Activated naive CD8-positive, alpha-beta T cell treated with anti-CD3 and anti-CD28 coated beads for 36 hours (primary cell): ENCODE results near the gene LRRTM3. TPM values are rescaled to one million over a fixed set of nuclear protein-coding genes. Genes with fewer than 3 reads are reported as not detected.

ENCODE experiments used
- DNase-seq: peaks from one replicate; pipeline ENCODE4 v3.0.0; 2021
- H3K27ac Mint-ChIP-seq: one replicate; pipeline ENCODE4 v1.8.0; 2022; ENCODE audit warnings: mild to moderate bottlenecking, moderate library complexity, mixed read lengths
- H3K27me3 Mint-ChIP-seq: one replicate; pipeline ENCODE4 v1.8.0; 2022; ENCODE audit warnings: mild to moderate bottlenecking, mixed read lengths
- H3K36me3 Mint-ChIP-seq: one replicate; pipeline ENCODE4 v1.8.0; 2021; ENCODE audit warnings: mild to moderate bottlenecking, mixed read lengths
- H3K4me1 Mint-ChIP-seq: one replicate; pipeline ENCODE4 v1.8.0; 2021; ENCODE audit warnings: mixed read lengths
- H3K4me3 Mint-ChIP-seq: one replicate; pipeline ENCODE4 v1.8.0; 2022; ENCODE audit warnings: mild to moderate bottlenecking, moderate library complexity, mixed read lengths
- H3K9me3 Mint-ChIP-seq: one replicate; pipeline ENCODE4 v1.8.0; 2022; ENCODE audit warnings: mixed read lengths
- total RNA-seq, 2 experiments: library from RNA; stranded (reverse); gene quantifications; one replicate each; pipeline ENCODE4 v1.2.3, GENCODE V29; 2021

Gene LRRTM3
- total RNA-seq, 2 experiments from 2014 or later: not detected

- Mint-ChIP-seq H3K27me3 (no peaks in the 10 kb centered on the region), H3K27ac (no peak overlapping the region), H3K36me3 (no peaks in the 10 kb centered on the region), H3K9me3 (no peaks in the 10 kb centered on the region), H3K4me3 (no peak overlapping the region), H3K4me1 (no peaks in the 10 kb centered on the region)
- DNase-seq: no peak
Observed at GRCh38 chr10:66981361-66982052, 55.7 kb downstream of the LRRTM3 start.

- H3K4me3 Mint-ChIP-seq: no peak overlapping the region
- H3K27ac Mint-ChIP-seq: no peak overlapping the region
- H3K27me3 Mint-ChIP-seq: no peaks in the 10 kb centered on the region
- no peaks in the 10 kb centered on the region for H3K4me1 Mint-ChIP-seq
- no peak for DNase-seq
- H3K36me3 Mint-ChIP-seq: no peaks in the 10 kb centered on the region
- no peaks in the 10 kb centered on the region for H3K9me3 Mint-ChIP-seq
Observed at GRCh38 chr10:66982053-66982420, 56.2 kb downstream of the LRRTM3 start.

- H3K4me3 Mint-ChIP-seq: no peak overlapping the region
- H3K9me3 Mint-ChIP-seq: no peaks in the 10 kb centered on the region
- no peaks in the 10 kb centered on the region for H3K4me1 Mint-ChIP-seq
Observed at GRCh38 chr10:66982792-66983474, 57.1 kb downstream of the LRRTM3 start.

GRCh38 chr10:66983475-66983818 lies 57.6 kb downstream of the LRRTM3 start:
- Mint-ChIP-seq H3K9me3 (no peaks in the 10 kb centered on the region), H3K36me3 (no peaks in the 10 kb centered on the region), H3K4me1 (no peaks in the 10 kb centered on the region), H3K27me3 (no peaks in the 10 kb centered on the region), H3K27ac (no peak overlapping the region), H3K4me3 (no peak overlapping the region)
- DNase-seq: no peak

More at GRCh38 chr10:66982792-66983474, 57.1 kb downstream of the LRRTM3 start:
- no peak overlapping the region for H3K27ac Mint-ChIP-seq
- DNase-seq: no peak
- H3K36me3 Mint-ChIP-seq: no peaks in the 10 kb centered on the region
- H3K27me3 Mint-ChIP-seq: no peaks in the 10 kb centered on the region

GRCh38 chr10:66990143-66990830 lies 64.5 kb downstream of the LRRTM3 start:
- DNase-seq: no peak
- Mint-ChIP-seq H3K9me3 (no peaks in the 10 kb centered on the region), H3K4me1 (no peaks in the 10 kb centered on the region), H3K4me3 (no peak overlapping the region), H3K36me3 (no peaks in the 10 kb centered on the region), H3K27ac (no peak overlapping the region), H3K27me3 (no peaks in the 10 kb centered on the region)

- Mint-ChIP-seq H3K36me3 (no peaks in the 10 kb centered on the region), H3K27ac (no peak overlapping the region), H3K4me3 (no peak overlapping the region), H3K4me1 (no peaks in the 10 kb centered on the region), H3K9me3 (peaks cover 2% of the 10 kb centered on the region), H3K27me3 (no peaks in the 10 kb centered on the region)
- DNase-seq: no peak
Observed at GRCh38 chr10:66996996-66997395, 71.2 kb downstream of the LRRTM3 start.

GRCh38 chr10:66999762-67000545 lies 74.1 kb downstream of the LRRTM3 start:
- DNase-seq: no peak
- no peak overlapping the region for H3K27ac Mint-ChIP-seq
- H3K4me3 Mint-ChIP-seq: no peak overlapping the region
- H3K27me3 Mint-ChIP-seq: no peaks in the 10 kb centered on the region
- H3K36me3 Mint-ChIP-seq: no peaks in the 10 kb centered on the region
- H3K4me1 Mint-ChIP-seq: no peaks in the 10 kb centered on the region
- H3K9me3 Mint-ChIP-seq: peaks cover 2% of the 10 kb centered on the region

GRCh38 chr10:67004690-67005089 lies 78.9 kb downstream of the LRRTM3 start:
- no peaks in the 10 kb centered on the region for H3K36me3 Mint-ChIP-seq
- no peak overlapping the region for H3K4me3 Mint-ChIP-seq
- H3K27me3 Mint-ChIP-seq: no peaks in the 10 kb centered on the region
- DNase-seq: no peak
- H3K4me1 Mint-ChIP-seq: no peaks in the 10 kb centered on the region
- no peak overlapping the region for H3K27ac Mint-ChIP-seq
- peaks cover 2% of the 10 kb centered on the region for H3K9me3 Mint-ChIP-seq

GRCh38 chr10:67005981-67006380 lies 80.1 kb downstream of the LRRTM3 start:
- no peaks in the 10 kb centered on the region for H3K27me3 Mint-ChIP-seq
- H3K36me3 Mint-ChIP-seq: no peaks in the 10 kb centered on the region
- H3K9me3 Mint-ChIP-seq: no peaks in the 10 kb centered on the region
- no peak for DNase-seq
- no peaks in the 10 kb centered on the region for H3K4me1 Mint-ChIP-seq
- H3K4me3 Mint-ChIP-seq: no peak overlapping the region
- H3K27ac Mint-ChIP-seq: no peak overlapping the region

GRCh38 chr10:67011480-67011879 lies 85.6 kb downstream of the LRRTM3 start:
- H3K4me1 Mint-ChIP-seq: no peaks in the 10 kb centered on the region
- no peaks in the 10 kb centered on the region for H3K9me3 Mint-ChIP-seq
- H3K27me3 Mint-ChIP-seq: no peaks in the 10 kb centered on the region
- H3K27ac Mint-ChIP-seq: no peak overlapping the region
- H3K4me3 Mint-ChIP-seq: no peak overlapping the region
- DNase-seq: no peak
- H3K36me3 Mint-ChIP-seq: no peaks in the 10 kb centered on the region

- H3K36me3 Mint-ChIP-seq: no peaks in the 10 kb centered on the region
- no peak for DNase-seq
- H3K4me1 Mint-ChIP-seq: no peaks in the 10 kb centered on the region
- no peaks in the 10 kb centered on the region for H3K27me3 Mint-ChIP-seq
- H3K27ac Mint-ChIP-seq: no peak overlapping the region
- H3K9me3 Mint-ChIP-seq: no peaks in the 10 kb centered on the region
- no peak overlapping the region for H3K4me3 Mint-ChIP-seq
Observed at GRCh38 chr10:67011981-67012380, 86.1 kb downstream of the LRRTM3 start.

- DNase-seq: no peak
- H3K4me1 Mint-ChIP-seq: no peaks in the 10 kb centered on the region
- no peaks in the 10 kb centered on the region for H3K9me3 Mint-ChIP-seq
- H3K27me3 Mint-ChIP-seq: no peaks in the 10 kb centered on the region
- H3K4me3 Mint-ChIP-seq: no peak overlapping the region
- no peak overlapping the region for H3K27ac Mint-ChIP-seq
- no peaks in the 10 kb centered on the region for H3K36me3 Mint-ChIP-seq
Observed at GRCh38 chr10:67015225-67015624, 89.4 kb downstream of the LRRTM3 start.

- Mint-ChIP-seq H3K36me3 (no peaks in the 10 kb centered on the region), H3K27ac (no peak overlapping the region), H3K27me3 (no peaks in the 10 kb centered on the region), H3K4me1 (no peaks in the 10 kb centered on the region), H3K4me3 (no peak overlapping the region), H3K9me3 (no peaks in the 10 kb centered on the region)
- DNase-seq: no peak
Observed at GRCh38 chr10:67017218-67017617, 91.4 kb downstream of the LRRTM3 start.

- Mint-ChIP-seq H3K27ac (no peak overlapping the region), H3K27me3 (no peaks in the 10 kb centered on the region), H3K9me3 (no peaks in the 10 kb centered on the region), H3K4me3 (no peak overlapping the region), H3K4me1 (no peaks in the 10 kb centered on the region), H3K36me3 (no peaks in the 10 kb centered on the region)
- no peak for DNase-seq
Observed at GRCh38 chr10:67022099-67022498, 96.3 kb downstream of the LRRTM3 start.

- Mint-ChIP-seq H3K4me1 (no peaks in the 10 kb centered on the region), H3K36me3 (no peaks in the 10 kb centered on the region), H3K4me3 (no peak overlapping the region), H3K27ac (no peak overlapping the region), H3K27me3 (no peaks in the 10 kb centered on the region), H3K9me3 (no peaks in the 10 kb centered on the region)
- no peak for DNase-seq
Observed at GRCh38 chr10:67033878-67034277, 108.0 kb downstream of the LRRTM3 start.
